ENCODE results near the gene HDAC2.

Gene HDAC2

DNA sequence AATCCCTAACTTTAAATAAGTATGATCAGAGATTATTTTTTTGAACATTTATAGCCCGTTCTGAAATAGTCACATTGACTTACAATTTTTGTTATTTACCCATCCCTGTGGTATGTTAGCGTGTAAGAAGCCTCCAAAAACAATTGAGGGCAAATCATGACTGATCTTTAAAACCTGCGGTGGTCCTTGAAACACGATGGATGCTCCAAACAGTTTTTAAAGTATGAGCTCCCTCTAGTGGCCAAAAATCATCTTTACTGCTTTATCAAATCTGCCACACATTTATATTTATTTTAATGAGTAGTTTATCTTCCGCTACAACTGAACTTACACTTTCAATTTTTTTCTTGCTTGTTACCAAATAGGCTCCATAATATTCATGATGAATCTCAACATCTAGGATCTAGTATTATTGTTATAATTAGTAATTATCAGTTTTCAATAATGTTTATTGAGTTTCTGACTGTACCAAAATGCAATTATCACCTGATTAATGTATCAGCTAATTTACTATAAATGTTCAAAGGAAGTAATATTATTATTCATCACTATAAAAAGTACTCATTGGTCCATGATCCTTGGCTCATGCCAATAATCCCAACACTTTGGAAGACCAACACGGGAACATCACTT is 61.6 kb downstream of the HDAC2 start:
- TF ChIP-seq, protein P1, sequence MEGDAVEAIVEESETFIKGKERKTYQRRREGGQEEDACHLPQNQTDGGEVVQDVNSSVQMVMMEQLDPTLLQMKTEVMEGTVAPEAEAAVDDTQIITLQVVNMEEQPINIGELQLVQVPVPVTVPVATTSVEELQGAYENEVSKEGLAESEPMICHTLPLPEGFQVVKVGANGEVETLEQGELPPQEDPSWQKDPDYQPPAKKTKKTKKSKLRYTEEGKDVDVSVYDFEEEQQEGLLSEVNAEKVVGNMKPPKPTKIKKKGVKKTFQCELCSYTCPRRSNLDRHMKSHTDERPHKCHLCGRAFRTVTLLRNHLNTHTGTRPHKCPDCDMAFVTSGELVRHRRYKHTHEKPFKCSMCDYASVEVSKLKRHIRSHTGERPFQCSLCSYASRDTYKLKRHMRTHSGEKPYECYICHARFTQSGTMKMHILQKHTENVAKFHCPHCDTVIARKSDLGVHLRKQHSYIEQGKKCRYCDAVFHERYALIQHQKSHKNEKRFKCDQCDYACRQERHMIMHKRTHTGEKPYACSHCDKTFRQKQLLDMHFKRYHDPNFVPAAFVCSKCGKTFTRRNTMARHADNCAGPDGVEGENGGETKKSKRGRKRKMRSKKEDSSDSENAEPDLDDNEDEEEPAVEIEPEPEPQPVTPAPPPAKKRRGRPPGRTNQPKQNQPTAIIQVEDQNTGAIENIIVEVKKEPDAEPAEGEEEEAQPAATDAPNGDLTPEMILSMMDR (IDR thresholded peaks at IDR 0.05; ENCODE audit: low read depth, low read length): peak; percentile 20; the same call in 1 of the 2 replicates
- no peak overlapping the region for H3K4me3 ChIP-seq (ENCODE audit: low read depth, low read length)

DNA sequence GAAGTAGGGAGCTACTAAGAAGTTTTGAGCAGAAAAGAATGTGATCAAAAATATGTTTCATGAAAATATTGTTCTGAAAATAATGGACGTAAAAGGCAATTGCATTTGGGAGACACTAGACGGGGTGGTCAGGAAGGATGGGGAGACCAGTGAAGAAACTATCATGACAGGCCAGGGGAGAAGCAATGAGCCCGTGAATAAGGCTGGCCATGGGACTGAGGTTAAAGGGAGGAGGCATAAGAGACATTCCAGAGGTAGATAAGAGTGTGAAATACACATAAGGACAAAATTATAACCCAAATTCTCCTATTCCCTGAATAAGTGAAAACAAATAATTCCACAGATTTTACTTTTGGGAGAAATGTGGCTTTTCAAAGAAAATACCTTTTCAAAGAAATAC is 62.1 kb downstream of the HDAC2 start:
- TF ChIP-seq, protein P1 (IDR thresholded peaks at IDR 0.05; ENCODE audit: low read depth, low read length): no peak
- no peak overlapping the region for H3K4me3 ChIP-seq (ENCODE audit: low read depth, low read length)

DNA sequence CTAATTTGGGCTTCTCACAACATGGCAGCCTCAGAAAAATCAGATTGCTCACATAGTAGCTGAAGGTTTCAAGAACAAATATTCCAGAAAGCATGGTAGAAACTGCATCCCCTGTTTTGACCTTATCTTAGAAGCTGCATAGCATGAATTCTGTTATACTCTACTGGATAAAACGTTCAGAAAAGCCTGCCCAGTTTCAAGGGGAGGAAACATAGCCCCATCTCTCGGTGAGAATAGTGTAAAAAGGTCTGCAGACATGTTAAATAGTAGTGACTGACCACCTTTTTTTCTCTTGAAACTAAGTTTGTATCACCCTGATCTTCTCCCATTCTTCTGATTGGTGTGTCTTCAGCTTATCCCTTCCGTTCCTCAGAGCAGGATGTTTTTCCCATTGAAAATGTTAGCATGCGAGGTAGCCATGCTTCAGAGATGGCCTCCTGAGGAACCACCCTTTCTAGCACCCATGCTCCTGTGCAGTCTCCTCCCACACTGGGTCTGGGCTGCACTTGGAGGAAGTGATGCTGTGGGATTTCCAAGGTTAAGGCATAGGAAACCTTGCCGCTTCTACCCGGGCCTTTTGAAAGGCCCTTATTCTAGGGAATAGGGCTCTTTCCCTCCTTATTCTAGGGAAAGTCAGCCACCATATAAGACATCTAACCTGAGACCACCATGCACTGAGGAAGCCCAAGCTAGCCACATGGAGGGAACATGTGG is 63.7 kb downstream of the HDAC2 start:
- H3K4me3 ChIP-seq (ENCODE audit: low read depth, low read length): no peak overlapping the region
- TF ChIP-seq, protein P1 (IDR thresholded peaks at IDR 0.05; ENCODE audit: low read depth, low read length): no peak

DNA sequence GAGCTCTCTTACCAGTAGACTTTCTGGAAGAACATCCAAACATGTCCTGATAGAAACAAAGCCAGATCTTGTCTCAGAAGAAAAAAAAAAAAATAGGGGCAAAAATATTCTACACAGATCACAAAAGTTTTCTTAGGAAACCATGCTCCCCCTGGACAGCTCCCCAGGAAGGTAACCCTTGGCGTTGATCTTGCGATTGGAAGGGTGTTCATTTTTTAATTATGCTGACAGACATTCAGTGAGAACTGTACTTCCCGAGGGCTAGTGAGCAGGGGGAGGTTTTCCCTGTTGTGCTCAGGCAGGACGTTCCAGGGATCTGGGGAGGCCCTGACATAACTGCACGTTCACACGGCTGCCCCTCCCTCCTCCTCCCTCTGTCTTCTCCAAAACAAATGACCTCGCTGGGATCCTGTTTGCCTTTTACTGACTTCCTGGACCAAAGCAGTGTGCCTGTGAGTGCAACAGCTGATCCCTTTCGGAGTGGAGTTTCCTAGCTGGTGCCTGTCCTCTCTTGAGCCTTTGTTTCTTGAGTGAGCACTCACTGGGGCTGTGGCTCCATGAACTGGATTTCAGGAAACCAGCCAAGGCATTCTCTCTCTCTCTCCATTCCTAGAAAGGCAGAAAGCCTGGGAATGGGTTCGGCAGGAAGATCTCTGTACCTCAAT is 67.2 kb downstream of the HDAC2 start:
- H3K4me3 ChIP-seq (ENCODE audit: low read depth, low read length): no peak overlapping the region
- TF ChIP-seq, protein P1 (IDR thresholded peaks at IDR 0.05; ENCODE audit: low read depth, low read length): no peak

DNA sequence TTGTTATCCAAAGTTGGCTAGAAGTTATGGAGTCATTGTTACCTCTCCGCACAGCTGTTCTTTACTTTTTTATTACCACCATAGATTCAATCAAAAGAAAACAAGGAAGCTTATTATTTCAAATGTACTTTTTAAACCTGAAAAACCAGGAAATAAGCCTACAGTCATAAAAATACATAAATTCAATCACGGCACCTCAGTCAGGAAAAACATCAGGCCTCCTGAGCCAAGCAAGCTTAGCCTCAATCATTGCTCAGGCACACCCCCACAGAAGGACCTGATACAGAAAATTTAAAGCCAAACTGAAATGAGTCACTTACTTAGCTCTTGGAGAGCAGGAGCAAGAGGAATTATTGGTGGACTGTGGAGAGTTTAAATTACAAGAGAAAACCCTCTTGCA is 69.5 kb downstream of the HDAC2 start:
- no peak overlapping the region for H3K4me3 ChIP-seq (ENCODE audit: low read depth, low read length)
- TF ChIP-seq, protein P1 (IDR thresholded peaks at IDR 0.05; ENCODE audit: low read depth, low read length): no peak

DNA sequence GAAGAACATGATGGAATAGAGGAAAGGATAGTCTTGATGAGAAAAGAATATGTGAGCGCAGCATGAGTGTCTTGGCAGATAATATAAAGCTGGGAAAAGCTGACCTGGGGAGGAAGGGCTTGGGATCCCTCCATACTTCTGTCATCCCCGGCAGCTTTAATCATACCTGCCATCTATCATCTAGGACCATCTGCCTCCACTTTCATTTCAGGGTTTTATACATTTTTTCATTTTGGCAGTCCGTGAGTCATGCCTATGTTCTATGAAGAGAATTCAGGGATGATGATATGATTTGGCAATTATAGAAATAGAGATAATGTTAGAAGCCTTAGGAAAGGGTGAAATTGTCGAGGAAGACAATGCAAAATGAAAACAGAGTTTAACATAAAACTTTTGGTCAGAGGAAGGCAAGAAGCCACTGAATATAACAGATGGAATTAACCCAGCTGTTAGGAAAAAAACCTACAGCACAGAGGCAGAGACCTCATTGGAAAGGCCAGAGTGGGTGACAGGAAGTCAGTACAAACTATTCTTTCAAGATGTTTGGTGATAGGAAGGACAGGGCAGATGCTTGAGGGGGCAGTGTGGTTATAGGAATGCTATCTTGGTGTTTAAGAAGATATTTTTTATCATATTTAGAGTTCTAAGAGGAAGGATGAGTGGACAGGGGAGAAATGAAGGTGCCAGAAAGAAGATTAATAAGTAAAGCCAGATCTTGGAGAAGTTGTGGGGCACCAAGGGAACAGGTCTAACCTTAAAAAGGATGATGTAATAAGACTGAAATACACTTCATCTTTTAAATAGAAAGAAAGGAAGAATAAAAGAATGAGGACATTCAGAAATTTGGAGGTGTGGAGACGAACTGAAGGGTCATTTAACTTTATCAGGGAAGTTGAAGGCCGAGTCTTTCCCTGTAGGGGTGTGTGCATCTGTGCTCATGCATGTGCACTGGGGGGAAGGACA is 76.0 kb downstream of the HDAC2 start:
- no peak overlapping the region for H3K4me3 ChIP-seq (ENCODE audit: low read depth, low read length)
- TF ChIP-seq, protein P1 (IDR thresholded peaks at IDR 0.05; ENCODE audit: low read depth, low read length): no peak
